Testis (tissue), 2 donors: Measurements from ENCODE around the gene SERPINB6.

Source experiments
- POLR2A ChIP-seq: fragments of 450-650 bp; IDR thresholded peaks from one replicate; pipeline ENCODE4 v1.6.1; 2017; ENCODE audit warnings: antibody characterized with exemption, mild to moderate bottlenecking, moderate library complexity
- TF ChIP-seq, protein P1 (sequence below), 3 experiments: fragments of 450-650 bp in 2 of 3; fragments of 200-600 bp in 1 of 3; sonication (generic) in 1 of 3; IDR thresholded peaks; one replicate each; pipeline ENCODE4 v1.5.1; 2016 to 2019; ENCODE audit warnings: antibody characterized with exemption in 3 of 3, mild to moderate bottlenecking in 2 of 3, moderate library complexity in 1 of 3

DNA sequence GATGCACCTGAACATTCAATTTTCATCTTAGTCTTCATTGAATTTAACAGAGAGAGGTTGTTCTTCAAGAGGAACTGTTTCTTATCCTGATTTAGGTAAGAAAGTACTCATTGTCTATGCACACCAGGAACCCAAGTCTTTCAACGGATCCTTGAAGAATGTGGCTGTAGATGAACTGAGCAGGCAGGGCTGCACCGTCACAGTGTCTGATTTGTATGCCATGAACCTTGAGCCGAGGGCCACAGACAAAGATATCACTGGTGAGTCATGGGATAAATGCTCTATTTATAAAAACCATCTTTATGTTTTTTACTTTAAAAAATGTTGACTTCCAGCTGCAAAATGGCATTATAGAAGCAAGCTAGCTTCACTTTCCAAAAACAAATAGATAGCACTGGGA lies 38.6 kb upstream of the SERPINB6 start:
- TF ChIP-seq, protein P1, sequence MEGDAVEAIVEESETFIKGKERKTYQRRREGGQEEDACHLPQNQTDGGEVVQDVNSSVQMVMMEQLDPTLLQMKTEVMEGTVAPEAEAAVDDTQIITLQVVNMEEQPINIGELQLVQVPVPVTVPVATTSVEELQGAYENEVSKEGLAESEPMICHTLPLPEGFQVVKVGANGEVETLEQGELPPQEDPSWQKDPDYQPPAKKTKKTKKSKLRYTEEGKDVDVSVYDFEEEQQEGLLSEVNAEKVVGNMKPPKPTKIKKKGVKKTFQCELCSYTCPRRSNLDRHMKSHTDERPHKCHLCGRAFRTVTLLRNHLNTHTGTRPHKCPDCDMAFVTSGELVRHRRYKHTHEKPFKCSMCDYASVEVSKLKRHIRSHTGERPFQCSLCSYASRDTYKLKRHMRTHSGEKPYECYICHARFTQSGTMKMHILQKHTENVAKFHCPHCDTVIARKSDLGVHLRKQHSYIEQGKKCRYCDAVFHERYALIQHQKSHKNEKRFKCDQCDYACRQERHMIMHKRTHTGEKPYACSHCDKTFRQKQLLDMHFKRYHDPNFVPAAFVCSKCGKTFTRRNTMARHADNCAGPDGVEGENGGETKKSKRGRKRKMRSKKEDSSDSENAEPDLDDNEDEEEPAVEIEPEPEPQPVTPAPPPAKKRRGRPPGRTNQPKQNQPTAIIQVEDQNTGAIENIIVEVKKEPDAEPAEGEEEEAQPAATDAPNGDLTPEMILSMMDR (IDR thresholded peaks at IDR 0.05) = no peak
- TF ChIP-seq POLR2A = no peak
